Uterus (tissue), 4 donors: Measurements from ENCODE around the gene AOAH. TPM values are rescaled to one million over a fixed set of nuclear protein-coding genes. Genes with fewer than 3 reads are reported as not detected.

Experiments
- DNase-seq, 2 donors: peaks; one replicate each; pipeline ENCODE4 v3.0.0-alpha.2; 2019 to 2020
- H3K27ac ChIP-seq, 2 donors: fragments of 200-600 bp; sonication (generic); 1 replicate in 1 of 2; 2 replicates in 1 of 2; pipeline ENCODE4 v1.5.1; 2016 to 2018
- H3K27me3 ChIP-seq, 2 donors: fragments of 200-600 bp; sonication (generic); one replicate each; pipeline ENCODE4 v1.5.1; 2018 to 2019; ENCODE audit warnings: control low read depth in 1 of 2
- H3K36me3 ChIP-seq, 2 donors: fragments of 200-600 bp; sonication (generic); one replicate each; pipeline ENCODE4 v1.5.1; 2019; ENCODE audit warnings: control low read depth in 1 of 2
- H3K4me1 ChIP-seq, 2 donors: fragments of 200-600 bp; sonication (generic); one replicate each; pipeline ENCODE4 v1.5.1; 2018 to 2019; ENCODE audit warnings: control low read depth in 1 of 2
- H3K4me3 ChIP-seq, 2 donors: fragments of 200-600 bp; sonication (generic); 1 replicate in 1 of 2; 2 replicates in 1 of 2; pipeline ENCODE4 v1.5.1; 2018 to 2019; ENCODE audit warnings: mild to moderate bottlenecking in 1 of 2
- H3K9me3 ChIP-seq, 2 donors: fragments of 200-600 bp; sonication (generic); one replicate each; pipeline ENCODE4 v1.5.1; 2019; ENCODE audit warnings: control low read depth in 1 of 2
- POLR2A ChIP-seq, 2 donors: fragments of 450-650 bp; IDR thresholded peaks; one replicate each; pipeline ENCODE4 v1.6.1; 2016; ENCODE audit warnings: antibody characterized with exemption in 2 of 2, mild to moderate bottlenecking in 1 of 2, moderate library complexity in 1 of 2
- intact Hi-C: fragments of 100-400 bp; cut with DNase I; formaldehyde crosslinking; loops from one replicate; pipeline ENCODE4 v1.15.1; 2023; ENCODE audit warnings: low total_unique reads
- total RNA-seq, 4 donors: library from RNA; depleted of rRNA in 3 of 4; stranded (reverse); fragments of >200 nt in 3 of 4; gene quantifications; one replicate each; pipeline versions ENCODE4 v1.1.0 to v1.2.4, GENCODE V29; 2014 to 2023
- TF ChIP-seq, protein P1 (sequence below), 4 experiments: fragments of 200-600 bp in 2 of 4; fragments of 450-650 bp in 2 of 4; sonication (generic) in 2 of 4; IDR thresholded peaks; one replicate each; pipeline ENCODE4 v1.5.1; 2016 to 2019; ENCODE audit warnings: antibody characterized with exemption in 4 of 4, mild to moderate bottlenecking in 2 of 4, moderate library complexity in 1 of 4
- donor health status: DM: yes; HTN: yes; CAD: no.

The AOAH gene
- total RNA-seq, 4 donors from 2014 or later = 5.5 to 60.9 (median 8.6) TPM

GRCh38 chr7:36691983-36692382 lies 32.3 kb downstream of the AOAH start:
- intact Hi-C loops = no loop called here
- no peaks in the 10 kb centered on the region for H3K27me3 ChIP-seq
- H3K4me3 ChIP-seq = no peak overlapping the region
- no peaks in the 10 kb centered on the region for H3K36me3 ChIP-seq
- DNase-seq = no peak
- no peaks in the 10 kb centered on the region for H3K4me1 ChIP-seq
- no peaks in the 10 kb centered on the region for H3K9me3 ChIP-seq
- no peak overlapping the region for H3K27ac ChIP-seq
- TF ChIP-seq, protein P1, sequence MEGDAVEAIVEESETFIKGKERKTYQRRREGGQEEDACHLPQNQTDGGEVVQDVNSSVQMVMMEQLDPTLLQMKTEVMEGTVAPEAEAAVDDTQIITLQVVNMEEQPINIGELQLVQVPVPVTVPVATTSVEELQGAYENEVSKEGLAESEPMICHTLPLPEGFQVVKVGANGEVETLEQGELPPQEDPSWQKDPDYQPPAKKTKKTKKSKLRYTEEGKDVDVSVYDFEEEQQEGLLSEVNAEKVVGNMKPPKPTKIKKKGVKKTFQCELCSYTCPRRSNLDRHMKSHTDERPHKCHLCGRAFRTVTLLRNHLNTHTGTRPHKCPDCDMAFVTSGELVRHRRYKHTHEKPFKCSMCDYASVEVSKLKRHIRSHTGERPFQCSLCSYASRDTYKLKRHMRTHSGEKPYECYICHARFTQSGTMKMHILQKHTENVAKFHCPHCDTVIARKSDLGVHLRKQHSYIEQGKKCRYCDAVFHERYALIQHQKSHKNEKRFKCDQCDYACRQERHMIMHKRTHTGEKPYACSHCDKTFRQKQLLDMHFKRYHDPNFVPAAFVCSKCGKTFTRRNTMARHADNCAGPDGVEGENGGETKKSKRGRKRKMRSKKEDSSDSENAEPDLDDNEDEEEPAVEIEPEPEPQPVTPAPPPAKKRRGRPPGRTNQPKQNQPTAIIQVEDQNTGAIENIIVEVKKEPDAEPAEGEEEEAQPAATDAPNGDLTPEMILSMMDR (IDR thresholded peaks at IDR 0.05) = no peak
- TF ChIP-seq POLR2A (IDR thresholded peaks at IDR 0.05) = no peak

GRCh38 chr7:36690514-36691187 lies 33.6 kb downstream of the AOAH start:
- Histone ChIP-seq H3K36me3 (no peaks in the 10 kb centered on the region), H3K27me3 (no peaks in the 10 kb centered on the region), H3K4me1 (no peaks in the 10 kb centered on the region), H3K9me3 (no peaks in the 10 kb centered on the region), H3K27ac (no peak overlapping the region), H3K4me3 (no peak overlapping the region)
- TF ChIP-seq POLR2A (IDR thresholded peaks at IDR 0.05) = no peak
- TF ChIP-seq, protein P1 (IDR thresholded peaks at IDR 0.05) = no peak
- intact Hi-C loops = no loop called here
- no peak for DNase-seq

DNA sequence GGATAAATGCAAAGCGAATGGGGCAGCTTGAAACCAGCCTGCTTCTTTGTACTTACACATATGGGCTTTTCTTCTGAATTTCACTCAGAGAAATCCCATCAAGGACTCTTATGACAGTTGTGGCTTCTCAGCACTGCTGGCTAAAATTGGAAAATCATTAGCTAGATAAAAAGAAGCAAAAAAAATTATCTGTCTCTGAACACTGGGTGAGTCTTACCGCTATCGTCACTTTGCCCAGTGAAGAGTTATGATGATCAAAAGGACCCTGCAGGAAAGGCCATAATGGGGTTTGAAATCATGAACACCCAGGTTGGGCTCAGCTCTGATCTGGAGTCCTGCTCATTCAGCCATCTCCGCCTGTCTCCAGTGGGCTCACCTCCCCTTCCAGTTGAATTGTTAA lies 34.3 kb downstream of the AOAH start:
- Histone ChIP-seq H3K36me3 (no peaks in the 10 kb centered on the region), H3K4me3 (no peak overlapping the region), H3K27ac (no peak overlapping the region), H3K9me3 (no peaks in the 10 kb centered on the region), H3K4me1 (no peaks in the 10 kb centered on the region), H3K27me3 (no peaks in the 10 kb centered on the region)
- TF ChIP-seq POLR2A (IDR thresholded peaks at IDR 0.05) = no peak
- TF ChIP-seq, protein P1 (IDR thresholded peaks at IDR 0.05) = no peak
- intact Hi-C loops = no loop called here
- no peak for DNase-seq

DNA sequence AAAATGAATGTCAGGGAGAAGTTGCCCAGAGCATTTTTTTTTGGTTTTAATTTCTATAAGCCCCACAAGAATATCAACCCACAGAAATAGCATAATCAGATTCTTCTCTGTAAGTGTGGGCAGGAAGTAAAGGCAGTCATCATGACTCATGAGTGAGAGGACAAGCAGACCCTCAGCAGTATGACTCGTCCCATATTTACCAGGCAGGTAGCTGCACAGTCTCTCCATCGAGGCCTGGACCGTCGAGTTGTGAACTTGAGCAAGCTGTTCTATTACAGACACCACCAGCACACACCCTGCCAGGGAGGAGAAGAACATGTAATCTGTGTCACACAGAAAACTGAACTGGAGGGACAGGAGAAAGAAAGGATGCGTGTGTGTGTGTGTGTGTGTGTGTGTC lies 37.8 kb downstream of the AOAH start:
- Histone ChIP-seq H3K4me1 (no peaks in the 10 kb centered on the region), H3K9me3 (no peaks in the 10 kb centered on the region), H3K27me3 (no peaks in the 10 kb centered on the region), H3K36me3 (no peaks in the 10 kb centered on the region), H3K27ac (no peak overlapping the region), H3K4me3 (no peak overlapping the region)
- intact Hi-C loops = no loop called here
- no peak for DNase-seq
- TF ChIP-seq POLR2A (IDR thresholded peaks at IDR 0.05) = no peak
- TF ChIP-seq, protein P1 (IDR thresholded peaks at IDR 0.05) = no peak

DNA sequence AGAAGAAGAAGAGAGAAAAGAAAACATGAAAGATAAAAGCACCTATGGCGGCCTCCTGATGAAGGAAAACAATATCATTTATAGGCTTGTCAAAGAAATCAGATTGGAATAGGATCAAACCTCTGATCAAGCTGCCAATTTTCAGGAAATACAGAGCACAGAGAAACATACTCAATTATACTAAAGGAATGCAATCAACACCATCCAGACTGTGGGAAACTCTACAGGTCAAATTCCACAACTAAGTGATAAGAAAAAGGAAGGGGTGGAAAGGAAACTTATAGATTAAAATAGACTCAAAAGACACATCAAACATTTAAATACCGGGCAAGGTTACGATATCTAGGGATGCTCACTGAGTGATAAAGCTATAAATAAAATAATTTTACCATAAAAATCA lies 39.3 kb downstream of the AOAH start:
- TF ChIP-seq, protein P1 (IDR thresholded peaks at IDR 0.05) = no peak
- TF ChIP-seq POLR2A (IDR thresholded peaks at IDR 0.05) = no peak
- H3K27ac ChIP-seq = no peak overlapping the region
- no peaks in the 10 kb centered on the region for H3K36me3 ChIP-seq
- intact Hi-C loops = no loop called here
- DNase-seq = no peak
- no peaks in the 10 kb centered on the region for H3K4me1 ChIP-seq
- no peaks in the 10 kb centered on the region for H3K9me3 ChIP-seq
- H3K27me3 ChIP-seq = no peaks in the 10 kb centered on the region
- no peak overlapping the region for H3K4me3 ChIP-seq
